Omental fat pad (tissue), 4 donors: Measurements from ENCODE around the gene KIF4A. TPM values are rescaled to one million over a fixed set of nuclear protein-coding genes. Genes with fewer than 3 reads are reported as not detected.
"Not testable (repeated sequence)": the region's sequence is repeated elsewhere in the genome, so short reads cannot be mapped to it uniquely, and the experiment has no call there.

Source experiments
- ATAC-seq: fragments of 150-250 bp; one replicate; pipeline ENCODE4 v1.9.1; 2016; ENCODE audit warnings: mild to moderate bottlenecking, moderate library complexity; ENCODE audit not compliant: low FRiP score
- DNase-seq: peaks from one replicate; pipeline ENCODE4 v3.0.0-alpha.2; 2019; ENCODE audit warnings: low spot score
- total RNA-seq, 4 donors: library from RNA; depleted of rRNA; stranded (reverse); fragments of >200 nt; gene quantifications; one replicate each; pipeline ENCODE4 v1.1.0, GENCODE V29; 2016
- TF ChIP-seq, protein P1 (sequence below), 3 donors: fragments of 450-650 bp; IDR thresholded peaks; one replicate each; pipeline ENCODE4 v1.5.1; 2016 to 2017; ENCODE audit warnings: antibody characterized with exemption in 3 of 3, mild to moderate bottlenecking in 3 of 3, moderate library complexity in 2 of 3

Gene KIF4A
- total RNA-seq, result 1 to 10 TPM in 1 of 4 donors, under 1 TPM in 2, not detected in 1; 0.09 to 1.2 (median 0.32) TPM

DNA sequence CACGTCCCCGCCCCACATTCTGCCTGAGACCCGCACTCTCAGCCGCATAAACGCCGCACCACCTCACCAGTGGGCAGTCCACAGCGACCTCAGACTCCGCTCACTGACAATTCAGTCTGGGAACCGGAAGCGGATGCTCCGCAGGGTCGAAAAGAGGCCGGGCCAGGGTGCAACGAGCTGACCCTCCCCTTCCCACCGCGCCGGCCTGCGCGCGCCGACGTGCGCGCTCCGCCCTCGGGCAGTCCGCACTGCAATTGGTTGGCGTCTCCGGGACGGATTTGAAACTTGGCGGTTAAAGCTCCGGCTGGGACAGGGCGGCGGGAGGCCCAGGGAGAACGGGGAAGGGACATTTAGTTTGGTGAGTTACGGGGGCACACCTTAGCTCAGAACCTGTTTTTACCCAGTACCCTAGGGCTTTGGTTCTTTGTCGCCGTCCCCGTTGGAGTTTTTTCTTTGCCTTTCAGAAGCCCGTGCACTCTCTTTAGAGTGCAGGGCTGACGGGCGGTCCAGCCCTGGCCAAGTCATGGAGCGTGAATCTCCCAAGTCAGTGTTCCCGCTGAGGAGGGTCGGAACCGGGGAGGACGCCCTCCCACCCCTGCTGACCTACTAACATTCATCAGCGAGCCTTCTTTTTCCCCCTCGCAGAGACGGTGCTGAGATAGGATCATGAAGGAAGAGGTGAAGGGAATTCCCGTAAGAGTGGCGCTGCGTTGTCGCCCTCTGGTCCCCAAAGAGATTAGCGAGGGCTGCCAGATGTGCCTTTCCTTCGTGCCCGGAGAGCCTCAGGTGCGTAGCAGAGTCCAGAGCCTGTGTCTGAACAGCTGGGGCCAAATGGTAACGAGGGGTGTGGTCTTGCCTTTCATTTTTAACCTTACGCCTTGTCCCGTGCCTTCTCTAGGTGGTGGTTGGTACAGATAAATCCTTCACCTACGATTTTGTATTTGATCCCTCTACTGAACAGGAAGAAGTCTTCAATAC is at the start of gene KIF4A, which contains the start of gene PDZD11:
TSS of gene KIF4A (plus strand) at position 312 of the 978 bp plus-strand sequence. CDS start at position 667, 355 bp downstream.
TSS of gene PDZD11 (minus strand) at position 135 of the 978 bp plus-strand sequence. CDS start 586 bp downstream, outside the sequence.
- TF ChIP-seq, protein P1, sequence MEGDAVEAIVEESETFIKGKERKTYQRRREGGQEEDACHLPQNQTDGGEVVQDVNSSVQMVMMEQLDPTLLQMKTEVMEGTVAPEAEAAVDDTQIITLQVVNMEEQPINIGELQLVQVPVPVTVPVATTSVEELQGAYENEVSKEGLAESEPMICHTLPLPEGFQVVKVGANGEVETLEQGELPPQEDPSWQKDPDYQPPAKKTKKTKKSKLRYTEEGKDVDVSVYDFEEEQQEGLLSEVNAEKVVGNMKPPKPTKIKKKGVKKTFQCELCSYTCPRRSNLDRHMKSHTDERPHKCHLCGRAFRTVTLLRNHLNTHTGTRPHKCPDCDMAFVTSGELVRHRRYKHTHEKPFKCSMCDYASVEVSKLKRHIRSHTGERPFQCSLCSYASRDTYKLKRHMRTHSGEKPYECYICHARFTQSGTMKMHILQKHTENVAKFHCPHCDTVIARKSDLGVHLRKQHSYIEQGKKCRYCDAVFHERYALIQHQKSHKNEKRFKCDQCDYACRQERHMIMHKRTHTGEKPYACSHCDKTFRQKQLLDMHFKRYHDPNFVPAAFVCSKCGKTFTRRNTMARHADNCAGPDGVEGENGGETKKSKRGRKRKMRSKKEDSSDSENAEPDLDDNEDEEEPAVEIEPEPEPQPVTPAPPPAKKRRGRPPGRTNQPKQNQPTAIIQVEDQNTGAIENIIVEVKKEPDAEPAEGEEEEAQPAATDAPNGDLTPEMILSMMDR (IDR thresholded peaks at IDR 0.05), result no peak
- DNase-seq (peak; percentile 34), ATAC-seq (peak; percentile 93)

GRCh38 chrX:70240751-70241150 is 49.2 kb upstream of the KIF4A start:
- ATAC-seq, result no peak
- no peak for DNase-seq

DNA sequence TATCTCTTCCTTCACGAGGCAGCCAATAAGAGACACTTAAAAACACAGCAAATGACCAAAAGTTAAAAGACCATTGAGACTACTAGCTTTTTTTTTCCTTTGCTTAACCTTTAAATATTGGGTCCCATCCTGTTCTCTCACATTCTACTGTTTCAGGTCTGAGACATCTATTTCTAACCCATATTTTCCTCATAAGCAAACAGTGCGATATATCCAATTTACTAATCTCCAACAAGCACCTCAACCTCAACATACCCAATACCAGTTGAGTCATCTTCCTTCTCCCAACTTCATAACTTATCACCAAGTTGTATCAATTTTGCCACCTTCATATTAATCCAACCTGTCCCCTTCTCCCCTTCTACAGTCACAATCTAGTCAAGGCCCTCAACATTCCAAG is 48.4 kb upstream of the KIF4A start:
- ATAC-seq (no peak), DNase-seq (no peak)
- TF ChIP-seq, protein P1 (IDR thresholded peaks at IDR 0.05), result no peak

More at GRCh38 chrX:70240751-70241150, 49.2 kb upstream of the KIF4A start:
- TF ChIP-seq, protein P1 (IDR thresholded peaks at IDR 0.05), result no peak

- DNase-seq, ATAC-seq: not testable (repeated sequence)
Measured at GRCh38 chrX:70243601-70244000, 46.3 kb upstream of the KIF4A start.

- DNase-seq (no peak), ATAC-seq (no peak)
- TF ChIP-seq, protein P1 (IDR thresholded peaks at IDR 0.05), result no peak
Measured at GRCh38 chrX:70244881-70245280, 45.0 kb upstream of the KIF4A start.

DNA sequence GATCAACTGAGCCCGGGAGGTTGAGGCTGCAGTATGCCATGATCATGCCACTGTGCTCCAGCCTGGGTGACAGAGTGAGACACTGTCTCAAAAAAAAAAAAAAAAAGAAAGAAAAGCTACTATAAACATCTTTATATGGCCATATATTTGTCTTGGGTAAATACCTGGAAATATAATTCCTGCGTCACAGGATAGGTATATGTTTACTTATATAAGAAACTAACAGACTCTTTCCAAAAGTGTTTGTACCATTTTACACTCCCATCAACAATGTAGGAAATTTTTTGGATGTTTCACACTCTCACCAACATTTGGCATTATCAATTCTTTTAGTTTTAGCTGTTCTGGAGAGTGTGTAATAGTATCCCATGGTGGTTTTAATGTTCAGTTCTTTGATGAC is 42.7 kb upstream of the KIF4A start:
- ATAC-seq (no peak), DNase-seq (no peak)
- TF ChIP-seq, protein P1 (IDR thresholded peaks at IDR 0.05), result no peak

- ATAC-seq (no peak), DNase-seq (no peak)
- TF ChIP-seq, protein P1 (IDR thresholded peaks at IDR 0.05), result no peak
Measured at GRCh38 chrX:70252491-70252890, 37.4 kb upstream of the KIF4A start.
